Measurements from ENCODE around the gene OR2S2.
"Not testable (repeated sequence)": the region's sequence is repeated elsewhere in the genome, so short reads cannot be mapped to it uniquely, and the experiment has no call there.

Gene OR2S2

DNA sequence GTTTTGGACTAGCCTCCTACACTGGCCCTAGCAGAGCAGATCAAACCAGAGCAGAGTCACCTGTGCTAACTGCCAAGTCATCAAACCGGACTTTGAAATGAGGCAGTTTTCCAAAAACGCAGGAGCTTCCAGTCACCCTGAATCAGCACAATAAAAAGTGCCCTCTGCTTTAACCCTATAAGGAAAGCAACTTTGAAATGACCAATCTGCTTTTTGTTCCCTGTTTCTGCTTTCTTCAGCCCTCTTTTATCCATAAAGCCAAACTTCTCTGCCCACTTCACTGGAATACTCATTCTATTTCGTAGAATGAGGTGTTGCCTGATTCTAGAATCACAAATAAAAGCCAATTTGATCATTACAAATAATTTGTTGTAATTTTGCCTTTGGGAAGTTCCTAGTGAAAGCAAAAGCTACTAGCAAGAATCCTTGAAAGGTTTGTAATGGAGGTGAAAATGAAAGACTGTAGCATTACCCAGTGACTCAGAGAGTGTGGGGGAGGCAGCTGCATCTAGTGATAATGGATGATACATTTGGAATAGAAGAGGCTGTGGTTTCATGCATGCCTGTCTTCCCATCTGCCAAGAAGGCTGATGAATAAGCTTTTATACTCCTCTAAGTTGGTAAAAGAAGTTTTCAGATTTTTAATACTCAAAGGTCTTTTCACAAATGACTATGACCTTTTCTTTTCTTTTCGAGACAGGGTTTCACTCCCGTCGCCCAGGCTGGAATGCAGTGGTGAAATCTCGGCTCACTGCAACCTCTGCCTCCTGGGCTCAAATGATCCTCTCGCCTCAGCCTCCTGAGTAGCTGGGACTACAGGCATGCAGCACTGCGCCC lies 33.8 kb downstream of the OR2S2 start:
- H3K4me2 ChIP-seq, result 0 out of 2 replicates have a peak overlapping the region, but pooled peaks have one; percentile 6
- H3K27ac ChIP-seq, result no peak overlapping the region
- no peak overlapping the region for H3K9ac ChIP-seq

DNA sequence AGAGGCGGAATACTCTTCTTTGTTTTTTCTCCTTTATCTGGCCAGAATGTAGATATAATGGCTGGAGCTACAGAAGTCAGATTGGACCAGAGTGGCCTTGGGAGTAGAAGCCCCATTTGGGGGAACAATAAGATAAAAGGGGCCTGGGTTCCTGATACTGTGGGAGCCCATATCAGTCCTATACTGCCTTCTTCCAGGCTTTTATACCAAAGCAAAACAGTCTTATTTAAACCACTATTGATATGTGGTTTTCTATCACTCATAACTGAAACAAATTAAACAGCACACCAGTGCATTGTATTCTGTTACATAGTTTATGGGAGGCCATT lies 34.4 kb downstream of the OR2S2 start:
- H3K27me3 ChIP-seq, result no peaks in the 10 kb centered on the region
- no peak overlapping the region for H3K4me2 ChIP-seq
- no peaks in the 10 kb centered on the region for H3K9me3 ChIP-seq
- no peaks in the 10 kb centered on the region for H3K36me3 ChIP-seq
- no peaks in the 10 kb centered on the region for H4K20me1 ChIP-seq
- no peak overlapping the region for H3K9ac ChIP-seq
- peaks cover 27% of the 10 kb centered on the region for H3K4me1 ChIP-seq
- TF ChIP-seq Cebpa-rat (IDR thresholded peaks at IDR 0.05), result no peak
- no peak overlapping the region for H3K27ac ChIP-seq
- H3K4me3 ChIP-seq, result no peak overlapping the region

More for the DNA sequence above, 33.8 kb downstream of the OR2S2 start:
- Histone ChIP-seq H3K4me1 (peaks cover 21% of the 10 kb centered on the region), H3K36me3 (no peaks in the 10 kb centered on the region), H3K27me3 (no peaks in the 10 kb centered on the region), H4K20me1 (no peaks in the 10 kb centered on the region), H3K9me3 (no peaks in the 10 kb centered on the region), H3K4me3 (no peak overlapping the region)
- TF ChIP-seq Cebpa-rat (IDR thresholded peaks at IDR 0.05), result no peak

DNA sequence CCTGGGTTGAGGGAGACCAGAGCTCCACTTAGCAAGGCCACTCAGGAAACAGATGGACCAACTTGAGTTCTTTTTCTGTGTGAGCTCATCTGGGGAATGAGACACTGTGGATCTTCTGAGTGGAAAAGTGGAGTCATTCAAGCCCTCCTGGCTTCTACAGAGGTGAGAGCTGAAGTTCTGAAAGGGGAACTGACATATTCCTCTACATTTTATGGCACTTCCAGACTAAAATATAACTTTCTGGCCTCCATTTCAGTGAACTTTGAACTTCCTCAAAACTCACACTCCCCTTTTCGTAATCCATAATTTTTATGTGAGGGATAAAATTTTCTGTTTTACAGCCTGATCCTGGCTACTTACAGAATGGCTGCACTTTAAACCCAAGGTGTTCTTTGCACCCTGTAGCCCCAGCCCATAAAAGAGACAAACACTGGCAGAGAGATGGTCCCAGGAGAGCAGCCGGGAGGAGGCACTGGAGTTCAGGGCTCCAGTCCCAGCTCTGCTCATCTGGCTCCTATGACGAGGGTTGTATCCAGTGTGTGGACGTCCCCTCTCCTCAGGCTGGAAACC lies 37.8 kb downstream of the OR2S2 start:
- Histone ChIP-seq H3K27me3 (no peaks in the 10 kb centered on the region), H3K27ac (no peak overlapping the region), H3K9ac (no peak overlapping the region), H3K4me3 (no peak overlapping the region), H3K36me3 (no peaks in the 10 kb centered on the region), H3K9me3 (no peaks in the 10 kb centered on the region), H3K4me1 (peaks cover 29% of the 10 kb centered on the region), H3K4me2 (peak overlapping the region; percentile 36), H4K20me1 (no peaks in the 10 kb centered on the region)
- TF ChIP-seq Cebpa-rat (IDR thresholded peaks at IDR 0.05), result no peak

DNA sequence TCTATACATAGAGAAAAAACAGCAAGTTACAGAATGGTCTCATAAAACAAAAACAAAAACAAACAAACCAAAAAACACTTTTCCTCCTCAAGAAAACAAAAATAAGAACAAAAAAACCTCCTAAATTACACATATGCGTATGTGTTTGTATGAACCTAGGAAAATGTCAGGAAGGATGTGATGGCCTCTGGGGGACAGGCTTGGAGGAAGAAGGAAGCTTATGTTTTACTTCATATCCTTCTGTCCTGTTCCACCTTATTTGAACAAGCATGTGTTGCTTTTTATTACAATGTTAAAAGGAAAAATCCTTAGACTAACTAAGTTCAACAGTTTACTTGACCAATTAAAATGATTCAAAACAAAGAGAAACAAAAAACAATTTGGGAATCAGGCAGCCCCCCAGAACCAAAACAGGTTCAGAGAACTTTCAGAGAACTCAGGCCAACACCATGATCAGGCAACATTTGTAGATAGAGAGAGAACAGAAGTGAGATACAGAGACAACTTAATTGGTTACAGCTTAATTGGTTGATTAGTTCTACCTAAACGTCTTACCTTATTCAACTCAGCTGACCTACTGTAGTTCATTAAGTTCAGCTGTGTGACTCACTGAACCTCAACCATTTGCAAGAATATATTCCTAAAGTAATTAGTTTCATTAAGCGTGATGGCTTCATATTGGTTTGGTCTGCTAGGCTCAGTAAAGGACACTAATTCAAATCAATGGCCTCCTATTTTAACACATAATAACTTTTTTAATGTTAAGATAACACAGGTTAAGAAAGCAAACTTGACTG lies 38.5 kb downstream of the OR2S2 start:
- peak overlapping the region; percentile 36 for H3K4me2 ChIP-seq
- H3K27me3 ChIP-seq, result no peaks in the 10 kb centered on the region
- no peak overlapping the region for H3K9ac ChIP-seq
- no peak for TF ChIP-seq Cebpa-rat (IDR thresholded peaks at IDR 0.05)
- H4K20me1 ChIP-seq, result no peaks in the 10 kb centered on the region
- H3K4me3 ChIP-seq, result no peak overlapping the region
- no peak overlapping the region for H3K27ac ChIP-seq
- no peaks in the 10 kb centered on the region for H3K36me3 ChIP-seq
- H3K4me1 ChIP-seq, result peaks cover 28% of the 10 kb centered on the region
- no peaks in the 10 kb centered on the region for H3K9me3 ChIP-seq

DNA sequence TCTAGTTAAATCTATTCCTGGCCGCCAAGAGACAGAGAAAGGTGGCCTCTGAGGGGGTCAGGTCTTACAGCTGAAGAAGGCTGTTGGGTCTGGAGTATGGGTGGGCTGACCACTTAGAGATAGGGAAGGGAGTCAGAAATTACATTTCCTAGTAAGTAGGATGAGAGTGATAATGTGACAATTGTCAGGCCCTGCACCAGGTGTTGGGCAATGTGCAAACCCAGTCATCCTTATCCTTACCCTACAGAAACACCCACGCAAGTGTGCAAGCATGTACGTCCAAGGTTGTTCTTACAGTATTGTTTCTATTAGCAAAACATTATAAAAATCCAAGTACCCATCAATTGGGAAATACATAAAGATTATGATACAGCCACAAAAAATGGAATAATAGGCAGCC lies 39.2 kb downstream of the OR2S2 start:
- Histone ChIP-seq H3K27ac (no peak overlapping the region), H3K4me3 (no peak overlapping the region), H3K4me2 (peak overlapping the region; percentile 36), H3K36me3 (no peaks in the 10 kb centered on the region), H3K9ac (no peak overlapping the region), H3K27me3 (no peaks in the 10 kb centered on the region), H3K9me3 (no peaks in the 10 kb centered on the region), H4K20me1 (no peaks in the 10 kb centered on the region), H3K4me1 (peaks cover 22% of the 10 kb centered on the region)
- TF ChIP-seq Cebpa-rat (IDR thresholded peaks at IDR 0.05), result no peak

DNA sequence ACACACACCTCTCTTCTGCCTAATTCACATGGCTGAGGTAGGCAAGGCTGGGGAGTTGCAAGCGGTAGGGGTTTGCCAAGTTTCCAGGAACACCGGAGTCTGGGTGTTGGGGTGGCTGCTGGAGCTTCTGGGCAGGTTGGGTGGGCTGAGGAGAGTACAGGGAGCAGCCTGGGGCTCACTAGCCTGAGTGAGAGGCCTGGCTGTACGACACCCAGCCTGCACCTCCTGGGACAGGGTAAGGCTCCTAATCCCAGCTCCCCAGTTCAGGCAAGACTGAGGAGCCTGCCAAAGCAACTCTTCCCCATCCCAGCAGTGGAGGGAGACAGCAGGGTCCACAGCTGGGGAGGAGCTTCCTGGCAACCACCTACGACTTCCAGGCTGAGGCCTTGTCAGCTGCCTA lies 40.7 kb downstream of the OR2S2 start:
- H3K4me1 ChIP-seq, result peaks cover 20% of the 10 kb centered on the region
- H3K27ac ChIP-seq, result no peak overlapping the region
- no peak for TF ChIP-seq Cebpa-rat (IDR thresholded peaks at IDR 0.05)
- H3K27me3 ChIP-seq, result no peaks in the 10 kb centered on the region
- H3K4me3 ChIP-seq, result no peak overlapping the region
- H3K9me3 ChIP-seq, result no peaks in the 10 kb centered on the region
- no peaks in the 10 kb centered on the region for H3K36me3 ChIP-seq
- no peak overlapping the region for H3K4me2 ChIP-seq
- no peak overlapping the region for H3K9ac ChIP-seq
- no peaks in the 10 kb centered on the region for H4K20me1 ChIP-seq

DNA sequence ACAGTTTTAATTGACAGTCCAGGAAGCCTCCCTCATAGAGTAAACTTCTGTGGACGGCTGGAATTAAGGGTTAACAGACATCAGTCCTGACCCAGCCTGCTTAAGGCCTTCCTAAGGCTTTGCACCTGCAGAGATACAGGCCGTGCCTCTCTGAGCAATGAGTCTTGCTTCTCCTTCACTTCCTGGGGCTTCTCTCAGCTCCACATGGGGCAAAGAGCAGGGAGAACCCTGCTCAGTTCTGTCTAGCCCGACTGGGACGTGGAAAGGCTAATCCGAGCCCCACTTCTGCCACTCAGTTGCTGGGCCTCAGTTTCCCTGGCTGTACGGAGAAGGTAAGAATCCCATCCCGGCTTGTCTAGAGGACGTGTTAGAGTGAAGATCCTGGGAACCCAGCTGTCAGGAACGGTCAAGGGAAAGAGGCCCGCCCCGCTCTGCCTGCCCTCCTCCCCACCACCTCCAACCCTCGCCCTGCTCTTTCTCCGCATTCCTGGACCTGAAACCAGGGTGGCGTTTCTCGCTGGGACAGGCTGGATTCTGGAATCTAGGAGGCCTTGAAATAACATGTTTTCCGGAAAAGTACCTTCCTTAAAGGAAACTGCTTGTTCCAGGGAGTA lies 42.2 kb downstream of the OR2S2 start:
- H3K36me3 ChIP-seq, result no peaks in the 10 kb centered on the region
- no peak overlapping the region for H3K4me2 ChIP-seq
- no peak overlapping the region for H3K9ac ChIP-seq
- H3K27ac ChIP-seq, result no peak overlapping the region
- no peak for TF ChIP-seq Cebpa-rat (IDR thresholded peaks at IDR 0.05)
- no peaks in the 10 kb centered on the region for H3K27me3 ChIP-seq
- H4K20me1 ChIP-seq, result no peaks in the 10 kb centered on the region
- H3K4me3 ChIP-seq, result no peak overlapping the region
- no peaks in the 10 kb centered on the region for H3K9me3 ChIP-seq
- peaks cover 33% of the 10 kb centered on the region for H3K4me1 ChIP-seq

DNA sequence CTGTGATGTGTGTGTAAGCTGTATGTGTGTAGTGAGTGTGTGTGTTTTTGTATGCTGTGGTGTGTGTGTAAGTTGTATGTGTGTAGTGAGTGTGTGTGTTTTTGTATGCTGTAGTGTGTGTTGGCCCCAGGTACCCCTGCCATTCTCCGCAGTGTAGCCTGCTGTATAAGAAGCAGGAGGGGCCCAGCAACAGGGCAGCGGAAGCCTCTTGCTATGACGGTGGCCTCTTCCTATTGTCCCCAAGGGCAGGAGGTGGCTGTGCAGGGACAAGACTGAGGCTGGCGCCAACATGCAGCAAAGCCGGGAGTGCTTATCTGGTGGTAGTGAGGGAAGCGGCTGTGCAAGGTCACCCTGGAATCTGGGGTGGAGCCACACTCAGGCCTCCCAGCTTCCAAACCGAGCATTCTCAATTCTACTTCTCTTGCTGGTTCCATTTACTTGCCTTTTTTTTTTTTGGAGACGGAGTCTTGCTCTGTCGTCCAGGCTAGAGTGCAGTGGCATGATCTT lies 43.6 kb downstream of the OR2S2 start:
- H3K4me3 ChIP-seq, result no peak overlapping the region
- no peaks in the 10 kb centered on the region for H3K9me3 ChIP-seq
- H3K27me3 ChIP-seq, result no peaks in the 10 kb centered on the region
- TF ChIP-seq Cebpa-rat (IDR thresholded peaks at IDR 0.05), result no peak
- no peak overlapping the region for H3K4me2 ChIP-seq
- H3K9ac ChIP-seq, result no peak overlapping the region
- peaks cover 37% of the 10 kb centered on the region for H3K4me1 ChIP-seq
- no peak overlapping the region for H3K27ac ChIP-seq
- H3K36me3 ChIP-seq, result no peaks in the 10 kb centered on the region
- no peaks in the 10 kb centered on the region for H4K20me1 ChIP-seq

DNA sequence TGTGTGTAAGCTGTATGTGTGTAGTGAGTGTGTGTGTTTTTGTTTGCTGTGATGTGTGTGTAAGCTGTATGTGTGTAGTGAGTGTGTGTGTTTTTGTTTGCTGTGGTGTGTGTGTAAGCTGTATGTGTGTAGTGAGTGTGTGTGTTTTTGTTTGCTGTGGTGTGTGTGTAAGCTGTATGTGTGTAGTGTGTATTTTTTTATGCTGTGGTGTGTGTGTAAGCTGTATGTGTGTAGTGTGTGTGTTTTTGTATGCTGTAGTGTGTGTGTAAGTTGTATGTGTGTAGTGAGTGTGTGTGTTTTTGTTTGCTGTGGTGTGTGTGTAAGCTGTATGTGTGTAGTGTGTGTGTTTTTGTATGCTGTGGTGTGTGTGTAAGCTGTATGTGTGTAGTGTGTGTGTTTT lies 44.5 kb downstream of the OR2S2 start:
- H3K4me2 ChIP-seq, H3K9me3 ChIP-seq, H3K27me3 ChIP-seq, H3K36me3 ChIP-seq, H3K4me3 ChIP-seq, H3K9ac ChIP-seq, H4K20me1 ChIP-seq, H3K27ac ChIP-seq: not testable (repeated sequence)
- H3K4me1 ChIP-seq, result peaks cover 37% of the 10 kb centered on the region
